H1 (cell line): ENCODE results near the gene ALK. TPM values are rescaled to one million over a fixed set of nuclear protein-coding genes. Genes with fewer than 3 reads are reported as not detected.

ENCODE experiments used
- CTCF ChIA-PET: fragments of 300-600 bp; sonication (Branson Sonifier 250); formaldehyde crosslinking; loops from one replicate; lab custom pipeline; 2021; ENCODE audit not compliant: partially characterized antibody; lab: Charles Lee
- POLR2A ChIA-PET: fragments of 300-600 bp; sonication (Branson Sonifier 250); formaldehyde crosslinking; loops from one replicate; lab custom pipeline; 2021; ENCODE audit warnings: inconsistent platforms; ENCODE audit not compliant: partially characterized antibody; lab: Charles Lee
- DNase-seq, 2 experiments: peaks; one replicate each; pipeline versions ENCODE4 v3.0.0 to v3.0.0-alpha.2; 2010 to 2022; ENCODE audit warnings: low spot score in 2 of 2, low read depth in 1 of 2, mixed read lengths in 1 of 2
- FAIRE-seq: peaks from 2 replicates; lab custom pipeline; 2011; peaks lifted over from hg19 to GRCh38; lab: Jason Lieb, UNC
- H2AFZ ChIP-seq: 2 replicates; pipeline ENCODE4 v1.8.1; 2012; ENCODE audit warnings: low read length, inconsistent platforms
- H2AK5ac ChIP-seq: 2 replicates; pipeline ENCODE4 v1.6.1; 2013; ENCODE audit warnings: low read depth, low read length
- H2BK120ac ChIP-seq: replicated peaks from 2 replicates; pipeline ENCODE3; 2013; ENCODE audit warnings: low read depth, low read length, inconsistent platforms
- H2BK12ac ChIP-seq: 2 replicates; pipeline ENCODE4 v1.6.1; 2013; ENCODE audit warnings: low read depth, low read length
- H2BK15ac ChIP-seq: 2 replicates; pipeline ENCODE4 v1.6.1; 2013; ENCODE audit warnings: low read length
- H2BK20ac ChIP-seq: 2 replicates; pipeline ENCODE4 v1.6.1; 2013; ENCODE audit warnings: low read length
- H2BK5ac ChIP-seq: 2 replicates; pipeline ENCODE4 v1.6.1; 2013; ENCODE audit warnings: low read depth, low read length
- H3K14ac ChIP-seq: 2 replicates; pipeline ENCODE4 v1.6.1; 2013; ENCODE audit warnings: inconsistent platforms; ENCODE audit not compliant: insufficient read length
- H3K18ac ChIP-seq: 2 replicates; pipeline ENCODE4 v1.6.1; 2013; ENCODE audit warnings: low read length; ENCODE audit errors: extremely low read depth
- H3K23ac ChIP-seq: 2 replicates; pipeline ENCODE4 v1.6.1; 2013; ENCODE audit warnings: inconsistent platforms; ENCODE audit not compliant: insufficient read length
- H3K23me2 ChIP-seq: 2 replicates; pipeline ENCODE4 v1.6.1; 2013; ENCODE audit warnings: low read depth, low read length
- H3K27ac ChIP-seq: 2 replicates; pipeline ENCODE4 v1.6.1; 2011; ENCODE audit warnings: low read depth, low read length, inconsistent platforms
- H3K27me3 ChIP-seq, 4 experiments: replicated peaks in 1 of 4; 1 replicate in 1 of 4; 2 replicates in 3 of 4; pipeline versions ENCODE4 v1.6.1 to v1.8.1; 2011 to 2013; ENCODE audit warnings: low read length in 3 of 4, mild to moderate bottlenecking in 3 of 4, inconsistent platforms in 2 of 4, mixed read lengths in 2 of 4, moderate library complexity in 1 of 4; ENCODE audit not compliant: control insufficient read depth in 3 of 4, insufficient read depth in 3 of 4; ENCODE audit errors: extremely low read depth in 1 of 4
- H3K36me3 ChIP-seq, 4 experiments: 2 replicates each; pipeline versions ENCODE4 v1.6.1 to v1.8.1; 2011 to 2013; ENCODE audit warnings: mild to moderate bottlenecking in 4 of 4, low read length in 3 of 4, moderate library complexity in 2 of 4, control low read depth in 1 of 4, inconsistent platforms in 1 of 4; ENCODE audit not compliant: insufficient read depth in 4 of 4, control insufficient read depth in 2 of 4
- H3K4ac ChIP-seq: replicated peaks from 2 replicates; pipeline ENCODE3; 2013; ENCODE audit warnings: low read length, low read depth, mixed read lengths, inconsistent platforms; ENCODE audit not compliant: insufficient read length
- H3K4me1 ChIP-seq, 4 experiments: replicated peaks in 1 of 4; 1 replicate in 1 of 4; 2 replicates in 3 of 4; pipeline versions ENCODE4 v1.6.1 to v1.8.1; 2011 to 2013; ENCODE audit warnings: low read length in 3 of 4, inconsistent platforms in 2 of 4, mixed read lengths in 1 of 4; ENCODE audit not compliant: insufficient read depth in 4 of 4, control insufficient read depth in 3 of 4
- H3K4me2 ChIP-seq, 2 experiments: 2 replicates each; pipeline versions ENCODE4 v1.6.1 to v1.8.1; 2011 to 2013; ENCODE audit warnings: low read depth in 2 of 2, low read length in 2 of 2, control low read depth in 1 of 2, inconsistent platforms in 1 of 2, mild to moderate bottlenecking in 1 of 2; ENCODE audit not compliant: insufficient read depth in 1 of 2
- H3K4me3 ChIP-seq, 4 experiments: fragments of 200-600, 300-600 bp in 1 of 4; sonication (generic), shearing (Covaris generic), sonication (Bioruptor Twin) in 1 of 4; 2 replicates each; pipeline versions ENCODE4 v1.5.1 to v1.8.1; 2011 to 2016; ENCODE audit warnings: low read length in 4 of 4, low read depth in 3 of 4, control low read depth in 2 of 4, inconsistent platforms in 2 of 4, mild to moderate bottlenecking in 2 of 4, mixed read lengths in 1 of 4, moderate library complexity in 1 of 4; ENCODE audit not compliant: insufficient read depth in 2 of 4; ENCODE audit errors: extremely low read depth in 1 of 4
- H3K56ac ChIP-seq: replicated peaks from 2 replicates; pipeline ENCODE3; 2013; ENCODE audit warnings: low read depth, mild to moderate bottlenecking, mixed read lengths, low read length, inconsistent platforms; ENCODE audit not compliant: insufficient read length
- H3K79me1 ChIP-seq: 2 replicates; pipeline ENCODE4 v1.6.1; 2013; ENCODE audit warnings: low read depth, low read length, control low read depth
- H3K79me2 ChIP-seq, 2 experiments: 2 replicates each; pipeline versions ENCODE4 v1.6.1 to v1.8.1; 2012 to 2013; ENCODE audit warnings: low read length in 2 of 2, mild to moderate bottlenecking in 2 of 2, inconsistent platforms in 1 of 2; ENCODE audit not compliant: insufficient read depth in 2 of 2, control insufficient read depth in 1 of 2
- H3K9ac ChIP-seq, 4 experiments: replicated peaks in 1 of 4; 1 replicate in 1 of 4; 2 replicates in 3 of 4; pipeline versions ENCODE4 v1.6.1 to v1.8.1; 2011 to 2013; ENCODE audit warnings: low read depth in 3 of 4, low read length in 3 of 4, control low read depth in 2 of 4, mild to moderate bottlenecking in 2 of 4, moderate library complexity in 2 of 4, inconsistent platforms in 1 of 4; ENCODE audit errors: extremely low read depth in 1 of 4
- H3K9me3 ChIP-seq, 2 experiments: 2 replicates each; pipeline versions ENCODE4 v1.6.1 to v1.8.1; 2012 to 2013; ENCODE audit warnings: mild to moderate bottlenecking in 2 of 2, moderate library complexity in 2 of 2, control low read depth in 1 of 2, inconsistent platforms in 1 of 2, low read depth in 1 of 2, low read length in 1 of 2, mixed read lengths in 1 of 2; ENCODE audit not compliant: insufficient read depth in 2 of 2
- H4K20me1 ChIP-seq, 2 experiments: replicated peaks in 1 of 2; 2 replicates each; pipeline versions ENCODE3 to v1.8.1; 2011 to 2013; ENCODE audit warnings: inconsistent platforms in 2 of 2, low read length in 2 of 2, mild to moderate bottlenecking in 1 of 2; ENCODE audit not compliant: insufficient read depth in 2 of 2, control insufficient read depth in 1 of 2
- H4K5ac ChIP-seq: 2 replicates; pipeline ENCODE4 v1.6.1; 2013; ENCODE audit warnings: low read length, low read depth, mixed read lengths, inconsistent platforms; ENCODE audit not compliant: insufficient read length
- H4K8ac ChIP-seq: 2 replicates; pipeline ENCODE4 v1.8.0; 2013; ENCODE audit warnings: mild to moderate bottlenecking, moderate library complexity, low read length, inconsistent platforms; ENCODE audit not compliant: insufficient read depth; ENCODE audit errors: extremely low read depth
- H4K91ac ChIP-seq: replicated peaks from 2 replicates; pipeline ENCODE3; 2013; ENCODE audit warnings: low read length, mixed read lengths, inconsistent platforms; ENCODE audit not compliant: insufficient read length
- ASH2L ChIP-seq: fragments of 200-600, 300-600 bp; sonication (generic); IDR thresholded peaks from one replicate; pipeline ENCODE4 v1.7.1; 2017; ENCODE audit warnings: low read length
- EZH2 ChIP-seq: fragments of 200-600 bp; sonication (generic); IDR thresholded peaks from 2 replicates; pipeline ENCODE4 v1.7.1; 2012; ENCODE audit warnings: low read depth, mild to moderate bottlenecking, moderate library complexity, low read length, inconsistent platforms; ENCODE audit not compliant: severe bottlenecking
- HDAC6 ChIP-seq: IDR thresholded peaks from one replicate; pipeline ENCODE4 v1.7.1; 2012; ENCODE audit warnings: low read depth, mild to moderate bottlenecking, inconsistent platforms, low read length, moderate library complexity
- NRF1 ChIP-seq: IDR thresholded peaks from 2 replicates; pipeline ENCODE4 v1.6.1; 2011; ENCODE audit warnings: mild to moderate bottlenecking, low read depth, low read length, improper control_type of control experiment
- POLR2AphosphoS5 ChIP-seq: IDR thresholded peaks from 2 replicates; pipeline ENCODE4 v1.6.1; 2011; ENCODE audit warnings: low read depth, low read length
- POU5F1 ChIP-seq: IDR thresholded peaks from 2 replicates; pipeline ENCODE4 v1.6.1; 2011; ENCODE audit warnings: low read depth, mild to moderate bottlenecking, low read length, moderate library complexity
- RAD21 ChIP-seq, 2 experiments: IDR thresholded peaks in 1 of 2; conservative IDR thresholded peaks in 1 of 2; 2 replicates each; pipeline ENCODE4 v1.6.1; 2011; ENCODE audit warnings: low read depth in 2 of 2, low read length in 2 of 2, improper control_type of control experiment in 1 of 2, inconsistent platforms in 1 of 2, mild to moderate bottlenecking in 1 of 2, moderate library complexity in 1 of 2
- RFX5 ChIP-seq: IDR thresholded peaks from 2 replicates; pipeline ENCODE4 v1.6.1; 2011; ENCODE audit warnings: low read depth, low read length, improper control_type of control experiment, borderline replicate concordance
- SAP30 ChIP-seq: fragments of 300-600 bp; sonication (generic); IDR thresholded peaks from 2 replicates; pipeline ENCODE4 v1.7.1; 2012; ENCODE audit warnings: low read length, moderate library complexity, mild to moderate bottlenecking, inconsistent platforms; ENCODE audit not compliant: insufficient read depth, insufficient replicate concordance
- SIRT6 ChIP-seq: IDR thresholded peaks from one replicate; pipeline ENCODE4 v1.7.1; 2012; ENCODE audit warnings: low read length, inconsistent platforms
- TBP ChIP-seq: IDR thresholded peaks from 2 replicates; pipeline ENCODE4 v1.6.1; 2011; ENCODE audit warnings: low read depth, low read length, improper control_type of control experiment
- WGBS, 2 experiments: shearing (Covaris generic) in 1 of 2; methylation state at CpG; one replicate each; pipeline versions ENCODE4 v1.1.6 to v1.1.7; 2013 to 2015; ENCODE audit warnings: low lambda C conversion rate in 2 of 2, mixed read lengths in 2 of 2, inconsistent platforms in 1 of 2, low coverage in 1 of 2, missing lambda C conversion rate in 1 of 2; ENCODE audit not compliant: insufficient replicate concordance in 2 of 2, insufficient coverage in 1 of 2, insufficient read length in 1 of 2; ENCODE audit errors: extremely low coverage in 1 of 2, missing lambda C conversion rate in 1 of 2; 5-methylcytosine and 5-hydroxymethylcytosine counted together
- polyA plus RNA-seq, 7 experiments: library from polyadenylated mRNA; depleted of rRNA in 3 of 7; stranded (reverse) in 5 of 7; unstranded in 2 of 7; fragments of >200 nt in 5 of 7; fragments of 200-250 nt in 2 of 7; gene quantifications; 1 replicate in 5 of 7; 2 replicates in 1 of 7; 4 replicates in 1 of 7; pipeline versions ENCODE4 v1.2.1 to v1.2.3, GENCODE V29; 2011 to 2013; ENCODE audit warnings: missing spikeins in 2 of 7, mixed read lengths in 2 of 7
- total RNA-seq: library from RNA; stranded (reverse); fragmentation: NEBNext Ultra II Directional; extraction: Animal tissue kit (Norgen Biotek cat#: 25700); gene quantifications from 2 replicates; pipeline ENCODE4 v1.2.1, GENCODE V29; 2021
- TF ChIP-seq, protein P1 (sequence below): IDR thresholded peaks from 2 replicates; pipeline ENCODE4 v1.6.1; 2012; ENCODE audit warnings: low read length, inconsistent platforms

ALK gene
- total and polyA plus RNA-seq, 2 of the 8 experiments (the other 6 are each of a cell fraction or from before 2014, with no cell fraction given): 0.02 to 0.09 TPM

DNA sequence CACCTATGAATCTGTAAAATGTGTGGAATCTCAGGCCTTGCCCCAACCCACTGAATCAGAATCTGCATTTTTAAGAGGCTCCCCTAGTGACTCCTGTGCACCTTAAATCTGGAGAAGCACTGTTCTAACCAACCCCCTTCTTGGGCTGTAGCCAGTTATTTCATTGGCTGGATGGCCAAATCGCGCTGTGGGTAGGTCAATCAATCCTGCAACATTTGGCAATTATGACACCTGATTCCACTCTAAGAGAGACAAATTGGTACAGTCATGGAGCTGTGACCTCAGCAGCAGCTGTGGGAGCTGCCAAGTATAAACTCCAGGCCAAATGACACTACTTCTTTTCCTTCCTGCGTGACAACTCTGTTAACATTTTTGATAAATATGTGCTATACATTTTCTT is 597.4 kb downstream of the ALK start:
- no peak for FAIRE-seq
- CTCF ChIA-PET: interaction anchor here (1.4 to 7.5 kb wide), 3 partner anchors 10 to 20 kb away, joined by 3 to 71 read pairs (median 6); no protein-coding TSS in a partner anchor
- TF ChIP-seq POU5F1 (no peak), EZH2 (no peak), TBP (no peak), ASH2L (no peak), HDAC6 (no peak), RFX5 (no peak), NRF1 (no peak), SAP30 (no peak), POLR2AphosphoS5 (no peak), RAD21 (IDR thresholded peaks at IDR 0.05 in 1 of 2, conservative IDR thresholded peaks at IDR 0.05 in 1 of 2; ENCODE audit: low read depth in 2 of 2, low read length in 2 of 2) (no peak), SIRT6 (no peak)
- TF ChIP-seq, protein P1, sequence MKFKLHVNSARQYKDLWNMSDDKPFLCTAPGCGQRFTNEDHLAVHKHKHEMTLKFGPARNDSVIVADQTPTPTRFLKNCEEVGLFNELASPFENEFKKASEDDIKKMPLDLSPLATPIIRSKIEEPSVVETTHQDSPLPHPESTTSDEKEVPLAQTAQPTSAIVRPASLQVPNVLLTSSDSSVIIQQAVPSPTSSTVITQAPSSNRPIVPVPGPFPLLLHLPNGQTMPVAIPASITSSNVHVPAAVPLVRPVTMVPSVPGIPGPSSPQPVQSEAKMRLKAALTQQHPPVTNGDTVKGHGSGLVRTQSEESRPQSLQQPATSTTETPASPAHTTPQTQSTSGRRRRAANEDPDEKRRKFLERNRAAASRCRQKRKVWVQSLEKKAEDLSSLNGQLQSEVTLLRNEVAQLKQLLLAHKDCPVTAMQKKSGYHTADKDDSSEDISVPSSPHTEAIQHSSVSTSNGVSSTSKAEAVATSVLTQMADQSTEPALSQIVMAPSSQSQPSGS: no peak

More for the DNA sequence above, 597.4 kb downstream of the ALK start:
- no peak overlapping the region for H2BK12ac ChIP-seq
- H3K79me2 ChIP-seq: no peaks in the 10 kb centered on the region
- no peaks in the 10 kb centered on the region for H4K20me1 ChIP-seq
- no peak overlapping the region for H2BK120ac ChIP-seq
- 96% methylated on average over 3 of the region's 3 CpGs; no CpG with 5 or more reads in 1 of the 2 experiments for WGBS, 2 experiments
- no peaks in the 10 kb centered on the region for H3K27me3 ChIP-seq
- no peak overlapping the region for H2BK15ac ChIP-seq
- no peak overlapping the region for H3K4ac ChIP-seq
- H2AK5ac ChIP-seq: no peak overlapping the region
- DNase-seq: no peak
- no peaks in the 10 kb centered on the region for H3K9me3 ChIP-seq
- H2BK5ac ChIP-seq: no peak overlapping the region
- no peak overlapping the region for H3K9ac ChIP-seq
- no peak overlapping the region for H3K4me2 ChIP-seq
- H3K79me1 ChIP-seq: no peaks in the 10 kb centered on the region
- H3K36me3 ChIP-seq: no peaks in the 10 kb centered on the region
- H4K5ac ChIP-seq: no peak overlapping the region
- H3K23ac ChIP-seq: no peak overlapping the region
- H3K18ac ChIP-seq: no peak overlapping the region
- no peak overlapping the region for H3K56ac ChIP-seq
- no peak overlapping the region for H3K4me3 ChIP-seq
- H2BK20ac ChIP-seq: no peak overlapping the region
- H3K4me1 ChIP-seq: peaks cover 0 to 4% (median 0%) of the 10 kb centered on the region in 4 experiments; a peak in 2 of 7 replicates
- no peak overlapping the region for H2AFZ ChIP-seq
- no peak overlapping the region for H4K91ac ChIP-seq
- H3K14ac ChIP-seq: no peak overlapping the region
- POLR2A ChIA-PET: no interaction called here
- H3K23me2 ChIP-seq: no peaks in the 10 kb centered on the region
- H3K27ac ChIP-seq: no peak overlapping the region
- no peak overlapping the region for H4K8ac ChIP-seq
